ENCODE results near the gene FMNL2. TPM values are rescaled to one million over a fixed set of nuclear protein-coding genes. Genes with fewer than 3 reads are reported as not detected.

FMNL2 gene
- total and polyA plus RNA-seq, 11 donors = 4.7 to 19.4 (median 5.5) TPM

- no peak for DNase-seq
- peaks cover 0 to 56% (median 12%) of the 10 kb centered on the region in 12 donors for H3K4me1 ChIP-seq
- 88 to 95% (median 94%) methylated on average over 3 of the region's 3 CpGs for WGBS, 4 donors
- no peaks in the 10 kb centered on the region for H3K36me3 ChIP-seq
- ATAC-seq = no peak
- intact Hi-C loops (cut with DNase I) = loop anchor here in 1 of 10 donors (10.0 kb wide), 1 partner anchor 165 kb away; the partner anchor contains the start of gene FMNL2
- peaks cover 0 to 7% (median 0%) of the 10 kb centered on the region in 12 donors for H3K9me3 ChIP-seq
- H3K27me3 ChIP-seq = no peaks in the 10 kb centered on the region
- H3K4me3 ChIP-seq = no peak overlapping the region
- H3K27ac ChIP-seq = peak overlapping the region in 11 of 12 donors; percentile 2 to 93 (median 44)
- TF ChIP-seq, protein P1, sequence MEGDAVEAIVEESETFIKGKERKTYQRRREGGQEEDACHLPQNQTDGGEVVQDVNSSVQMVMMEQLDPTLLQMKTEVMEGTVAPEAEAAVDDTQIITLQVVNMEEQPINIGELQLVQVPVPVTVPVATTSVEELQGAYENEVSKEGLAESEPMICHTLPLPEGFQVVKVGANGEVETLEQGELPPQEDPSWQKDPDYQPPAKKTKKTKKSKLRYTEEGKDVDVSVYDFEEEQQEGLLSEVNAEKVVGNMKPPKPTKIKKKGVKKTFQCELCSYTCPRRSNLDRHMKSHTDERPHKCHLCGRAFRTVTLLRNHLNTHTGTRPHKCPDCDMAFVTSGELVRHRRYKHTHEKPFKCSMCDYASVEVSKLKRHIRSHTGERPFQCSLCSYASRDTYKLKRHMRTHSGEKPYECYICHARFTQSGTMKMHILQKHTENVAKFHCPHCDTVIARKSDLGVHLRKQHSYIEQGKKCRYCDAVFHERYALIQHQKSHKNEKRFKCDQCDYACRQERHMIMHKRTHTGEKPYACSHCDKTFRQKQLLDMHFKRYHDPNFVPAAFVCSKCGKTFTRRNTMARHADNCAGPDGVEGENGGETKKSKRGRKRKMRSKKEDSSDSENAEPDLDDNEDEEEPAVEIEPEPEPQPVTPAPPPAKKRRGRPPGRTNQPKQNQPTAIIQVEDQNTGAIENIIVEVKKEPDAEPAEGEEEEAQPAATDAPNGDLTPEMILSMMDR (IDR thresholded peaks at IDR 0.05) = no peak
- no peak for TF ChIP-seq POLR2A (IDR thresholded peaks at IDR 0.05)
Measured at GRCh38 chr2:152499331-152499816, 164.4 kb downstream of the FMNL2 start.

- WGBS, 4 donors = 81 to 88% (median 84%) methylated on average over 14 of the region's 14 CpGs
- DNase-seq (peak in 1 of 5 donors; percentile 8), ATAC-seq (peak; percentile 77 to 90 (median 83))
- H3K9me3 ChIP-seq = peaks cover 0 to 7% (median 0%) of the 10 kb centered on the region in 12 donors
- TF ChIP-seq POLR2A (IDR thresholded peaks at IDR 0.05) = no peak
- TF ChIP-seq, protein P1 (IDR thresholded peaks at IDR 0.05) = no peak
- intact Hi-C loops (cut with DNase I) = loop anchor here in 1 of 10 donors (10.0 kb wide), 1 partner anchor 165 kb away; the partner anchor contains the start of gene FMNL2
- no peaks in the 10 kb centered on the region for H3K27me3 ChIP-seq
- H3K27ac ChIP-seq = peak overlapping the region; percentile 2 to 93 (median 51)
- H3K4me1 ChIP-seq = peaks cover 0 to 62% (median 12%) of the 10 kb centered on the region in 12 donors
- H3K36me3 ChIP-seq = no peaks in the 10 kb centered on the region
- no peak overlapping the region for H3K4me3 ChIP-seq
Measured at GRCh38 chr2:152499896-152500735, 165.1 kb downstream of the FMNL2 start.

DNA sequence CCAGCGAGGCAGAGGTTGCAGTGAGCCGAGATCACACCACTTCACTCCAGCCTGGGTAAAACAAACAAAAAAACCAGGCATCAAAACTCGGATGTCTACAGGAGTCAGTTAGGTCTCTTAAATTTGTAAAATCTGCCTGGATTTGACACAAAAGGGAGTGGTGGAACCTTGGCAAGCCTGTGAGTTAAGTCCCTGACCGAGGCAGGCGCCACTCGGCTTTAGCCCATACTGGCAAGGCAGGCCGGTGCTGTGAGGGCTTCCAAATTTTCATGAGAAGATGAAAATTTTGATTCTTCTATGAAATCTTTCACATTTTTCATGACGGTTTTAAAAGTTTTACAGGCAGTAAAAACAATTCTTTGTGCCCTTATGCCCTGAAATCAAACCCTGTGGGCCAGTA, 165.8 kb downstream of the FMNL2 start:
- 82 to 89% (median 87%) methylated on average over 8 of the region's 8 CpGs for WGBS, 4 donors
- intact Hi-C loops (cut with DNase I) = no loop called here
- H3K27me3 ChIP-seq = no peaks in the 10 kb centered on the region
- peak overlapping the region in 10 of 12 donors; percentile 2 to 93 (median 54) for H3K27ac ChIP-seq
- peak in 1 of 4 donors; percentile 46 for ATAC-seq
- peaks cover 0 to 66% (median 12%) of the 10 kb centered on the region in 12 donors for H3K4me1 ChIP-seq
- H3K36me3 ChIP-seq = no peaks in the 10 kb centered on the region
- H3K9me3 ChIP-seq = peaks cover 0 to 7% (median 0%) of the 10 kb centered on the region in 12 donors
- DNase-seq = peak in 1 of 5 donors; percentile 35
- TF ChIP-seq, protein P1 (IDR thresholded peaks at IDR 0.05) = no peak
- TF ChIP-seq POLR2A (IDR thresholded peaks at IDR 0.05) = no peak
- H3K4me3 ChIP-seq = no peak overlapping the region

DNA sequence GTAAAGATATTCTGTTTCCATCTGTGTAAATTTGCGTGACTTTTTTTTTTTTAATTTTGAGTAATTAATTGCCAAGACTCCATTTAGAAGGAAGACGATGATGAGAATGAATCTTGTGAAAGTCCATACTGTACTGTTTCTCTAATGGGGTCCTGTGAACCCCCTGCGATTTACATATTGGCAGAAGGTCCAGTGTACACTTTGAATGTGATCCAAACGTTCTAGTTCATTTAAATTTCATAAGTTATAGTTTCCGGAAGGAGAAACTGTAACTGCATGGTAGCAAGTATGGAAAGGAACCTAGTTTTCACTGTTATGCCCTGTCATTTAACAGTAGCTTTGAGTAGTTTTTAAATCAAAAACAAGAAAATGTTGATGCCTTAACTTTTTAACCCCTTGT, 166.7 kb downstream of the FMNL2 start:
- intact Hi-C loops (cut with DNase I) = no loop called here
- 91 to 97% (median 95%) methylated on average over 5 of the region's 5 CpGs for WGBS, 4 donors
- DNase-seq = no peak
- no peaks in the 10 kb centered on the region for H3K27me3 ChIP-seq
- peaks cover 0 to 64% (median 12%) of the 10 kb centered on the region in 12 donors for H3K4me1 ChIP-seq
- H3K36me3 ChIP-seq = no peaks in the 10 kb centered on the region
- H3K9me3 ChIP-seq = peaks cover 0 to 5% (median 0%) of the 10 kb centered on the region in 12 donors
- peak overlapping the region in 1 of 12 donors; percentile 93 for H3K27ac ChIP-seq
- no peak for ATAC-seq
- H3K4me3 ChIP-seq = no peak overlapping the region
- TF ChIP-seq POLR2A (IDR thresholded peaks at IDR 0.05) = no peak
- TF ChIP-seq, protein P1 (IDR thresholded peaks at IDR 0.05) = no peak

Data from heart left ventricle (tissue), 16 donors.